ENCODE data around the gene TRAPPC12.
"Not testable (repeated sequence)": the region's sequence is repeated elsewhere in the genome, so short reads cannot be mapped to it uniquely, and the experiment has no call there.

TRAPPC12 gene

DNA sequence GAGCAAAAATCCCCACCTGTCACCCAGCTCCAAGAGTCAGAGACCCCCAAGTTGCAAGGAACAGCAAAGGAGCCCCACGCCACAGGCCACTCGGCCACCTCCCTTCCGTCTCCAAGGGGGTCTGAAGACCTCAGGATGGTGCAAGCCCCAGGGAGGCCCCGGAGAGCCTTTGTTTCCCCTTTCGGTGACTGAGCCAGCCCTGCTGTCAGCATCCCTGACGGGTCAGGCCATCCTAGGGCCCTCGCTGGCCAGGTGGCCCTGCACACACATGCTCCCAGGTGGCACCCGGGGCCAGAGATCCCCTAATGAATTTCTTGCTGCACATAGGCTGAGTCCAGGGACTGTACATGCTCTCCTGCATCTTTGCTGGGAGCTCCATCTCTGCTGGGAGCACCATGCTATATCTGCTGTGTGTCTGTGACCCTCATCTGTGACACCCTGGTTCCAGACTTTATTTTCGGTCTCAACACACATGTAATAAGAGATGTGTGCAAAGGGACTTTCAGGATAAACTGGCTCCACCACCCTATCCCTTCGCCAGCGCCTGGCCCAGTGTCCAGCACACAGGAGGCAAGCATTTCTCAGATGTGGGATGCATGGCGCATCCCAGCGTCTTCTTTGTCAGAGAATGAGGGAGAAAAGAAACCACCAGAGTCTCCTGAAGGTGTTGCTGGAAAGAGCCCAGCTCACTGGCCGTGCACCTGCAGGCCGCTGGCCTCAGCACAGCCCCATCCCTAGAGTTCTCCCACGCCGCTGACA lies 112.4 kb downstream of the TRAPPC12 start:
- no peak for DNase-seq (ENCODE audit: low read depth in 2 of 2)
- no peak overlapping the region for H3K4me3 ChIP-seq (replicated peaks in 1 of 2; ENCODE audit: low read depth in 2 of 2, low read length in 2 of 2)
- TF ChIP-seq, protein P1, sequence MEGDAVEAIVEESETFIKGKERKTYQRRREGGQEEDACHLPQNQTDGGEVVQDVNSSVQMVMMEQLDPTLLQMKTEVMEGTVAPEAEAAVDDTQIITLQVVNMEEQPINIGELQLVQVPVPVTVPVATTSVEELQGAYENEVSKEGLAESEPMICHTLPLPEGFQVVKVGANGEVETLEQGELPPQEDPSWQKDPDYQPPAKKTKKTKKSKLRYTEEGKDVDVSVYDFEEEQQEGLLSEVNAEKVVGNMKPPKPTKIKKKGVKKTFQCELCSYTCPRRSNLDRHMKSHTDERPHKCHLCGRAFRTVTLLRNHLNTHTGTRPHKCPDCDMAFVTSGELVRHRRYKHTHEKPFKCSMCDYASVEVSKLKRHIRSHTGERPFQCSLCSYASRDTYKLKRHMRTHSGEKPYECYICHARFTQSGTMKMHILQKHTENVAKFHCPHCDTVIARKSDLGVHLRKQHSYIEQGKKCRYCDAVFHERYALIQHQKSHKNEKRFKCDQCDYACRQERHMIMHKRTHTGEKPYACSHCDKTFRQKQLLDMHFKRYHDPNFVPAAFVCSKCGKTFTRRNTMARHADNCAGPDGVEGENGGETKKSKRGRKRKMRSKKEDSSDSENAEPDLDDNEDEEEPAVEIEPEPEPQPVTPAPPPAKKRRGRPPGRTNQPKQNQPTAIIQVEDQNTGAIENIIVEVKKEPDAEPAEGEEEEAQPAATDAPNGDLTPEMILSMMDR (IDR thresholded peaks at IDR 0.05; ENCODE audit: low read depth, low read length), result no peak

DNA sequence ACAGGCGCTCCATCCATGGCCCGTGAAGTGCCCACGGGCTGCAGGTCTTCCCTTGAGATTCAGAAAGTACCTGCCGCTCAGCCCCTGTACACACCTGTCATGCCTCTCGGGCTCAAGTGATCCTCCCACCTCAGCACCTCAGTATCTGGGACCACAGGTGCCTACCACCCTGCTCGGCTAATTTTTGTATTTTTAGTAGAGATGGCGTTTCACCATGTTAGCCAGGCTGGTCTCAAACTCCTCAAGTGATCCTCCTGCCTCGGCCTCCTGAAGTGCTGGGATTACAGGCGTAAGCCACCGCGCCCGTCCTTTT lies 112.9 kb downstream of the TRAPPC12 start:
- H3K4me3 ChIP-seq (replicated peaks in 1 of 2; ENCODE audit: low read depth in 2 of 2, low read length in 2 of 2); DNase-seq (ENCODE audit: low read depth in 2 of 2): not testable (repeated sequence)

DNA sequence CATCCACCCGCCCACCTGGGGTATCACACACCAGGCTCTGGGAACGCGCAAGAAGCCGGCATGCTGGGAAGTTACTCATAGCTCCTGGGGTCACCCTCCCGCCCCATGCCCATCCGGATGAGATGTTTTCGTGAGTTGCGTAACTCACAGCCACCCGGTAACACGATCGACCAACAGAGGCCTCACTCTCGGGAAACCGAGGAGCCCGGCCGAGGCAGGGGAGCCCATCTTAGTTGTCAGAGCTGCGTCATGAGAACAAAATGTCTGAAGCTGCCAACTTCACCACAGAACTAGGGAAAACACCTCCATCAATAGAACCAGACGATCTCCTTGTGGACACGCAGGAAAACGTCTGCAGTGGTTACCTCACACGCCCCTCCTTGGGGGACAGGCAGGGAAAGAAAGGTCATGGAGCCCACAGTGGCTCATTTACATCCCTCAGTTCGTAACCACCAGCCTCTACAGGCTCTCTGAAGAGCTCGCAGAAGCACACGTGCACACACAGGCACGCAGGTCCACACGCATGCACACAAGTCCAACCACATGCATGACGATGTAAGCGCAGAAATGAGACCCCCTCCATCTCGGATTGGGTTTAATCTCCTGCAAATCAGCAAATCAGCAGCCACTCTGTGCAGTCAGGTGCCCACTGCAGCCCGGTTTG lies 113.6 kb downstream of the TRAPPC12 start:
- TF ChIP-seq, protein P1 (IDR thresholded peaks at IDR 0.05; ENCODE audit: low read depth, low read length), result no peak
- DNase-seq (ENCODE audit: low read depth in 2 of 2), result peak; percentile 90 to 91

DNA sequence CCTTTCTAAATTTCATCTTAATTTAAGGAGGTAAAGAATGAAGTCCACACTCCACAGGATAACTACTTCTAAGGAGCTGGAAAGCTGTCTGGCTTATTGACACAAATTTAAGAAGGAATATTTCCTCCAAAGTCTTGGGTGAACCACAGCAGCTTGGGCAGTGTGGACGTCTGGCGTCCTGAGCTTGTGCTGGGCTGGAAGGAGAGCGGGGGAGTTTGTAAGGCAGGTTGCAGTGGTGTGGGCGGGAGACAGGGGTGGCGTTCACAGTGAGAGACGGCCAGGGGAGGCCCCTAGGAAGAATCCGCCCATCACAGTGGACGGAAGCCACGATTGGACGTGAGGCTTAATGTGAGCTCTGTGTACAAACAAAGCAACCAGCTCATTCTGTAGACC lies 114.1 kb downstream of the TRAPPC12 start:
- DNase-seq (ENCODE audit: low read depth in 2 of 2), result peak; percentile 69 to 85
- no peak overlapping the region for H3K4me3 ChIP-seq (replicated peaks in 1 of 2; ENCODE audit: low read depth in 2 of 2, low read length in 2 of 2)
- TF ChIP-seq, protein P1 (IDR thresholded peaks at IDR 0.05; ENCODE audit: low read depth, low read length), result no peak

More for the DNA sequence above, 113.6 kb downstream of the TRAPPC12 start:
- H3K4me3 ChIP-seq (replicated peaks in 1 of 2; ENCODE audit: low read depth in 2 of 2, low read length in 2 of 2), result no peak overlapping the region

DNA sequence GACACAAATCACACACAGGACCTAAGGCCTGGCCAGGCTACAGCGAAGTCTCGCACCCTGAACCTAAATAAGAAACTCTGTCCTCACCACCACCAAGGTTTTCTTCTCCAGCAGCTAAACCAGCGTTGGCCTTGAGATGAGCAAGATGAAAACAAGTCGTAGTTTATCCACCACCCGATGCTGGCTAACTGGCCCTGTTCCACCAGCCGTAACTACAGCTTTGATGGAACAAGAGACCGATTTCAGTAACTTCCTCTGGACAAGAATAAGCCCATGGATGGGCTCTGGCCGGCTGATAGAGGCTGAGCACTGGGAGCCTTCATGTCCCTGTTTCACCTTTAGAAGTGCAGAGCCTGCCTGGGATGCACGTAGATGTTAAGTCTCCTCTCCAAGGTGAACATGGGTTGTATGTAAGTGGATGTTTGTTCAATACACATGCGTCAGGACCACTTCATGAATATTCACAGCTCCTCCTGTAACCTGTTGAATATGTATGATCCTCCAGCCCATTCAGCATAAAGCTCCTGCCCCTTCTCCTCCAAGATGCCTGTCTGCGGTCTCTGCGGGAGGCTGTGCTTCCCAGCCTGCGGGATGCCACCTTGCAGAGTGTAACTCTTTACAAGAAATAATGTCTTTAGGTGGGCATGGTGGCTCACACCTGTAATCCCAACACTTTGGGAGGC lies 115.6 kb downstream of the TRAPPC12 start:
- no peak for DNase-seq (ENCODE audit: low read depth in 2 of 2)
- TF ChIP-seq, protein P1 (IDR thresholded peaks at IDR 0.05; ENCODE audit: low read depth, low read length), result no peak
- H3K4me3 ChIP-seq (replicated peaks in 1 of 2; ENCODE audit: low read depth in 2 of 2, low read length in 2 of 2), result no peak overlapping the region

DNA sequence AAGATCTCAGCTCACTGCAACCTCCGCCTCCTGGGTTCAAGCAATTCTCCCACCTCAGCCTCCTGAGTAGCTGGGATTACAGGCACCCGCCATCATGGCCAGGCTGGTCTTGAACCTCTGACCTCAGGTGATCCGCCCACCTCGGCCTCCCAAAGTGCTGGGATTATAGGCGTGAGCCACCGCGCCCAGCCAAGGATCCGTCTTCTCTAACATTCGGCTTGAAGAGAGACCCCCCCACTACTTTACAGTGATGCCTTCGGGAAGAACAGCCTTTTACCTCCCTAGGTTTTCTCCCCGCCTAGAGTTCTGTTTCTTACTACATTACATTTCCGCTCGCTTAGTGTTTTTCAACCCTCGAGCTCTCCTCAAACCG lies 117.2 kb downstream of the TRAPPC12 start:
- not testable (repeated sequence) for H3K4me3 ChIP-seq (replicated peaks in 1 of 2; ENCODE audit: low read depth in 2 of 2, low read length in 2 of 2); DNase-seq (ENCODE audit: low read depth in 2 of 2)

DNA sequence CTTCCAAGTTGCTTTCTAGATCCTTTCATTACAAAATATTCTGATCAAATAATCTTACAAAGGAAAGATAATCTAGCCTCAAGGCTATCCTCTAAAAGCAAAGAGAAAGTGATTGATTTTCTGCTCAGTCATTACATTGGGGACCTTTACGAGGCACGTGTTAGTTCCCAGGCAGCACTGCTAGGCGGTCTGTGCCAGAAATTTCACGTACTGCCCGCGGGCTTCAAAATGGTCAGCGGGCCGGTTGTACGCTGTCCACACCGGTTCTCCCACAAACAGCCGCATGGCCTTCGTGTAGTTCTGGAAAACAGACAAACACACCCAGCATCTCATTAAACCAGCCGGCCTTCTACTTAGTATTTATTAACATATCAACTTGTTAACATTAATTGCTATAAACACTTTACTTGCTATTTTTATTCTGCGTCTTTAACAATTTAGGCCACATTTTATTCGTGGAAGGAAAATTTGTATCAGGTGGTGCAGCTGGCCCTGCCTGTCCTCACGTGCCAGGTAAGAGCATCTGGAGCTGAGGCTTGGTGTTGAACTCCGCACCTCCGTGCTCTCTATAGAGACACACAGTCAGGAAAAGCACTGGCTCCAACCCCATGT lies 119.4 kb downstream of the TRAPPC12 start:
- TF ChIP-seq, protein P1 (IDR thresholded peaks at IDR 0.05; ENCODE audit: low read depth, low read length), result no peak
- no peak for DNase-seq (ENCODE audit: low read depth in 2 of 2)

More for the DNA sequence above, 119.4 kb downstream of the TRAPPC12 start:
- H3K4me3 ChIP-seq (replicated peaks in 1 of 2; ENCODE audit: low read depth in 2 of 2, low read length in 2 of 2), result no peak overlapping the region
